ENCODE data around the gene PRSS1. TPM values are rescaled to one million over a fixed set of nuclear protein-coding genes. Genes with fewer than 3 reads are reported as not detected.

PRSS1 gene
- total RNA-seq, 1 donor from 2014 or later: not detected

GRCh38 chr7:142717453-142717852, 31.8 kb upstream of the PRSS1 start:
- Mint-ChIP-seq H3K4me1 (no peaks in the 10 kb centered on the region), H3K27me3 (ENCODE audit: insufficient read depth, low read depth) (no peaks in the 10 kb centered on the region), H3K9me3 (no peaks in the 10 kb centered on the region), H3K4me3 (no peak overlapping the region), H3K27ac (no peak overlapping the region), H3K36me3 (no peaks in the 10 kb centered on the region)
- no peak overlapping the region for H3K27ac ChIP-seq
- TF ChIP-seq EZH2 (IDR thresholded peaks at IDR 0.05): no peak
- TF ChIP-seq EZH2phosphoT487 (IDR thresholded peaks at IDR 0.05): no peak
- TF ChIP-seq, protein P1, sequence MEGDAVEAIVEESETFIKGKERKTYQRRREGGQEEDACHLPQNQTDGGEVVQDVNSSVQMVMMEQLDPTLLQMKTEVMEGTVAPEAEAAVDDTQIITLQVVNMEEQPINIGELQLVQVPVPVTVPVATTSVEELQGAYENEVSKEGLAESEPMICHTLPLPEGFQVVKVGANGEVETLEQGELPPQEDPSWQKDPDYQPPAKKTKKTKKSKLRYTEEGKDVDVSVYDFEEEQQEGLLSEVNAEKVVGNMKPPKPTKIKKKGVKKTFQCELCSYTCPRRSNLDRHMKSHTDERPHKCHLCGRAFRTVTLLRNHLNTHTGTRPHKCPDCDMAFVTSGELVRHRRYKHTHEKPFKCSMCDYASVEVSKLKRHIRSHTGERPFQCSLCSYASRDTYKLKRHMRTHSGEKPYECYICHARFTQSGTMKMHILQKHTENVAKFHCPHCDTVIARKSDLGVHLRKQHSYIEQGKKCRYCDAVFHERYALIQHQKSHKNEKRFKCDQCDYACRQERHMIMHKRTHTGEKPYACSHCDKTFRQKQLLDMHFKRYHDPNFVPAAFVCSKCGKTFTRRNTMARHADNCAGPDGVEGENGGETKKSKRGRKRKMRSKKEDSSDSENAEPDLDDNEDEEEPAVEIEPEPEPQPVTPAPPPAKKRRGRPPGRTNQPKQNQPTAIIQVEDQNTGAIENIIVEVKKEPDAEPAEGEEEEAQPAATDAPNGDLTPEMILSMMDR (IDR thresholded peaks at IDR 0.05): no peak
- H3K4me1 ChIP-seq: no peaks in the 10 kb centered on the region
- H3K4me2 ChIP-seq: no peak overlapping the region
- no peak overlapping the region for H3K9ac ChIP-seq
- no peaks in the 10 kb centered on the region for H4K20me1 ChIP-seq (ENCODE audit: low read depth)
- no peak for DNase-seq (ENCODE audit: low spot score)
- H3K36me3 ChIP-seq: no peaks in the 10 kb centered on the region
- no peaks in the 10 kb centered on the region for H3K9me3 ChIP-seq (ENCODE audit: low read depth)
- no peaks in the 10 kb centered on the region for H3F3A ChIP-seq (ENCODE audit: low read depth)
- no peak overlapping the region for H2AFZ ChIP-seq (replicated peaks)
- no peaks in the 10 kb centered on the region for H3K79me2 ChIP-seq (ENCODE audit: low read depth)
- no peaks in the 10 kb centered on the region for H3K27me3 ChIP-seq
- no peak overlapping the region for H3K4me3 ChIP-seq

DNA sequence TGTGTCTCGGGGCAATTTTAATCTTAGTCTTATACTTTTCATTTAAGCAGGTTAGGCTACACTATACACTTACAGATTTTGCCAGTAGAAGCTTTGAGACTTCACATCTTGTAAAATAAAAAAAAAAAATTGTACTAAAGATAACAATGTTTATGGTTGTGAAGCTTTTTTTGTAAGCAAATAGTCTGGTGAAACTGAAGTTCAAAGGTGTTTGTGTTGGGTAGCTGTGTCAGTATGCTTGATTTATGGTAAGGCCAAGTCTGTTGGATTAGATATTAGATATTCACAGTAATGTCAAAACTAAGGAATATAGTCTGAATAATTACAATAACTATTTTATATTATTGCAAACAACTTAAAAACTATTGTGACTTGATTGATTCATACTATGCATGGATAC, 31.0 kb upstream of the PRSS1 start:
- no peak overlapping the region for H3K4me2 ChIP-seq
- H3K4me1 ChIP-seq: no peaks in the 10 kb centered on the region
- no peak overlapping the region for H3K4me3 Mint-ChIP-seq
- H4K20me1 ChIP-seq (ENCODE audit: low read depth): no peaks in the 10 kb centered on the region
- no peak overlapping the region for H3K4me3 ChIP-seq
- H3K27ac Mint-ChIP-seq: no peak overlapping the region
- H3K27me3 Mint-ChIP-seq (ENCODE audit: insufficient read depth, low read depth): no peaks in the 10 kb centered on the region
- H2AFZ ChIP-seq (replicated peaks): no peak overlapping the region
- no peaks in the 10 kb centered on the region for H3K27me3 ChIP-seq
- H3K36me3 ChIP-seq: no peaks in the 10 kb centered on the region
- TF ChIP-seq EZH2 (IDR thresholded peaks at IDR 0.05) (no peak), EZH2phosphoT487 (IDR thresholded peaks at IDR 0.05) (no peak)
- TF ChIP-seq, protein P1 (IDR thresholded peaks at IDR 0.05): no peak
- H3K79me2 ChIP-seq (ENCODE audit: low read depth): no peaks in the 10 kb centered on the region
- H3K36me3 Mint-ChIP-seq: no peaks in the 10 kb centered on the region
- DNase-seq (ENCODE audit: low spot score): no peak
- no peaks in the 10 kb centered on the region for H3F3A ChIP-seq (ENCODE audit: low read depth)
- H3K9ac ChIP-seq: no peak overlapping the region
- H3K9me3 Mint-ChIP-seq: no peaks in the 10 kb centered on the region
- no peak overlapping the region for H3K27ac ChIP-seq
- H3K9me3 ChIP-seq (ENCODE audit: low read depth): no peaks in the 10 kb centered on the region
- no peaks in the 10 kb centered on the region for H3K4me1 Mint-ChIP-seq

DNA sequence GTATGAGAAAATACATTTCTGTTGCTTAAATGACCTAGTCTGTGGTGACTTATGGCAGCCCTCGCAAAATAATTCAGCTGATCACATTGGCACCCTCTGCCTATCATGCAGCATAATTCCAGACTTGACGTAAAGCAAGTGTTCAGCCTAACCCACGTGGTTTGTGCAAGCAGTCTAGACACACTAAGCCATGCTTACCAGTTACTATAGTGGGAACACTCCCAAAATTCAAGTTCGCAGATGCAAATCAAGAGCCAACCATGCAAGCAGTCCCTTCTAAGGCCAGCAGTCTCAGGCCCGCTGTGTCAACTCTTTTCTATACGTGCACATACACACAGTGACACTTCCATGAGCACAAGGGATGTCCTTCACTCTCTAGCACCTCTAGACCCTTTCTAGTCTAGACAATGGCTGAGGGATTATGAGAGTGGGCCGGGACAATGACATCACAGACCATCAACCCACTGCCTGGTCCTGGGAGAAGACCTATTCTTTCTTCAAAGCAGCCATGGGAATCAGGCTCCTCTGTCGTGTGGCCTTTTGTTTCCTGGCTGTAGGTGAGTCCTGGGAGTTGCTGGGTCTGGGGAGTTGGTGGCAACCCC, 29.0 kb upstream of the PRSS1 start:
- Histone ChIP-seq H3K27ac (no peak overlapping the region), H2AFZ (replicated peaks) (no peak overlapping the region), H3K79me2 (ENCODE audit: low read depth) (no peaks in the 10 kb centered on the region), H3K9me3 (ENCODE audit: low read depth) (no peaks in the 10 kb centered on the region), H3K27me3 (no peaks in the 10 kb centered on the region), H3K4me1 (no peaks in the 10 kb centered on the region), H3F3A (ENCODE audit: low read depth) (no peaks in the 10 kb centered on the region), H3K4me2 (no peak overlapping the region), H3K4me3 (no peak overlapping the region), H3K9ac (no peak overlapping the region), H3K36me3 (no peaks in the 10 kb centered on the region), H4K20me1 (ENCODE audit: low read depth) (no peaks in the 10 kb centered on the region)
- no peak for DNase-seq (ENCODE audit: low spot score)
- Mint-ChIP-seq H3K9me3 (no peaks in the 10 kb centered on the region), H3K36me3 (no peaks in the 10 kb centered on the region), H3K27ac (no peak overlapping the region), H3K4me1 (no peaks in the 10 kb centered on the region), H3K4me3 (no peak overlapping the region), H3K27me3 (ENCODE audit: insufficient read depth, low read depth) (no peaks in the 10 kb centered on the region)
- TF ChIP-seq, protein P1 (IDR thresholded peaks at IDR 0.05): no peak
- TF ChIP-seq EZH2phosphoT487 (IDR thresholded peaks at IDR 0.05) (no peak), EZH2 (IDR thresholded peaks at IDR 0.05) (no peak)
